HepG2 (cell line): ENCODE data around the gene CREB3. TPM values are rescaled to one million over a fixed set of nuclear protein-coding genes. Genes with fewer than 3 reads are reported as not detected.
A peak's percentile ranks its signal among the peaks of the same experiment; 100 is the strongest.

ENCODE experiments used
- ATAC-seq: fragments of 200-7000 bp; cut with Tn5 transposase; 3 replicates; pipeline ENCODE4 v1.9.1; 2020; ENCODE audit warnings: mild to moderate bottlenecking, moderate library complexity
- BruUV-seq: library from RNA; stranded (reverse); fragments of 400-500 nt; replicated peaks from 2 replicates; lab custom pipeline; 2021; lab: Mats Ljungman, UMichigan
- CTCF ChIA-PET: fragments of 300-600 bp; formaldehyde crosslinking; extraction: SDS; loops from one replicate; lab custom pipeline; 2021; ENCODE audit warnings: low total read pairs, inconsistent platforms, low intra/inter-chr PET ratio; lab: Yijun Ruan, JAX
- POLR2A ChIA-PET: fragments of 350-600 bp; sonication (Branson Sonifier 250); formaldehyde crosslinking; loops from one replicate; lab custom pipeline; 2020; ENCODE audit warnings: antibody characterized with exemption, inconsistent platforms; lab: Yijun Ruan, JAX
- DNase-seq: peaks from one replicate; pipeline ENCODE4 v3.0.0-alpha.2; 2015; ENCODE audit warnings: low spot score
- FAIRE-seq: peaks from 3 replicates; lab custom pipeline; 2011; peaks lifted over from hg19 to GRCh38; lab: Jason Lieb, UNC
- H2AFZ ChIP-seq: one replicate; pipeline ENCODE4 v1.6.1; 2011; ENCODE audit warnings: low read length, inconsistent platforms
- H3K27ac ChIP-seq: fragments of 300-600 bp; 3 replicates; pipeline ENCODE4 v1.8.0; 2011; ENCODE audit warnings: mixed run types, mild to moderate bottlenecking, mixed read lengths, low read length, inconsistent platforms; ENCODE audit not compliant: insufficient read depth; ENCODE audit errors: extremely low read length
- H3K27me3 ChIP-seq, 2 experiments: fragments of 200-600 bp in 1 of 2; 2 replicates in 1 of 2; 3 replicates in 1 of 2; pipeline versions ENCODE4 v1.6.0 to v1.8.0; 2011; ENCODE audit warnings: low read length in 2 of 2, mild to moderate bottlenecking in 2 of 2, moderate library complexity in 2 of 2, inconsistent platforms in 1 of 2; ENCODE audit not compliant: insufficient read depth in 2 of 2, control insufficient read depth in 1 of 2
- H3K36me3 ChIP-seq, 2 experiments: fragments of 200-600 bp in 1 of 2; replicated peaks in 1 of 2; 2 replicates in 1 of 2; 3 replicates in 1 of 2; pipeline versions ENCODE4 v1.5.1 to v1.8.0; 2011; ENCODE audit warnings: low read length in 2 of 2, inconsistent platforms in 1 of 2; ENCODE audit not compliant: insufficient read depth in 2 of 2, control insufficient read depth in 1 of 2
- H3K4me1 ChIP-seq: 2 replicates; pipeline ENCODE4 v1.5.1; 2012; ENCODE audit warnings: low read length, inconsistent platforms; ENCODE audit not compliant: insufficient read depth
- H3K4me2 ChIP-seq: 2 replicates; pipeline ENCODE4 v1.6.0; 2011; ENCODE audit warnings: low read depth, low read length, inconsistent platforms
- H3K4me3 ChIP-seq, 3 experiments: fragments of 200-600 bp in 1 of 3; sonication (generic), shearing (Covaris generic) in 1 of 3; replicated peaks in 1 of 3; 2 replicates each; pipeline ENCODE4 v1.5.1; 2011 to 2016; ENCODE audit warnings: low read length in 3 of 3, inconsistent platforms in 2 of 3, low read depth in 2 of 3, mild to moderate bottlenecking in 2 of 3, control low read depth in 1 of 3, mixed read lengths in 1 of 3; ENCODE audit not compliant: insufficient read depth in 1 of 3
- H3K79me2 ChIP-seq: one replicate; pipeline ENCODE4 v1.6.1; 2011; ENCODE audit warnings: low read length, inconsistent platforms; ENCODE audit not compliant: insufficient read depth
- H3K9ac ChIP-seq: 2 replicates; pipeline ENCODE4 v1.6.0; 2011; ENCODE audit warnings: mild to moderate bottlenecking, low read depth, low read length, inconsistent platforms; ENCODE audit not compliant: insufficient read depth
- H3K9me3 ChIP-seq: 2 replicates; pipeline ENCODE4 v1.5.1; 2012; ENCODE audit warnings: mild to moderate bottlenecking, low read length
- H4K20me1 ChIP-seq: 2 replicates; pipeline ENCODE4 v1.6.0; 2011; ENCODE audit warnings: inconsistent platforms, mild to moderate bottlenecking, low read length, moderate library complexity; ENCODE audit not compliant: insufficient read depth
- CREM ChIP-seq, 2 experiments: sonication (generic) in 1 of 2; formaldehyde crosslinking in 1 of 2; IDR thresholded peaks; 2 replicates each; pipeline versions ENCODE4 v1.4.0 to v1.6.1; 2016 to 2020; ENCODE audit warnings: antibody characterized with exemption in 1 of 2, mild to moderate bottlenecking in 1 of 2, missing genetic modification reagents in 1 of 2
- FOXA3 ChIP-seq: IDR thresholded peaks from 2 replicates; pipeline ENCODE4 v1.6.1; 2016; ENCODE audit warnings: missing genetic modification reagents, missing compliant biosample characterization
- PAWR ChIP-seq: sonication (generic); formaldehyde crosslinking; IDR thresholded peaks from 2 replicates; pipeline ENCODE4 v1.4.0; 2020; ENCODE audit warnings: missing genetic modification reagents, mild to moderate bottlenecking, borderline replicate concordance
- SKI ChIP-seq: fragments of 450-650 bp; IDR thresholded peaks from one replicate; pipeline ENCODE4 v1.6.1; 2018; ENCODE audit warnings: mild to moderate bottlenecking; ENCODE audit not compliant: partially characterized antibody
- SNAI1 ChIP-seq: sonication (generic); formaldehyde crosslinking; IDR thresholded peaks from 2 replicates; pipeline ENCODE4 v1.5.0; 2020; ENCODE audit warnings: mild to moderate bottlenecking, missing genetic modification reagents, borderline replicate concordance
- THAP11 ChIP-seq: IDR thresholded peaks from 2 replicates; pipeline ENCODE4 v1.6.1; 2016; ENCODE audit warnings: missing biosample characterization, missing genetic modification reagents
- ZNF253 ChIP-seq: sonication (generic); formaldehyde crosslinking; IDR thresholded peaks from 2 replicates; pipeline ENCODE4 v1.8.0; 2022; ENCODE audit warnings: mild to moderate bottlenecking, missing genetic modification reagents, borderline replicate concordance
- ZNF256 ChIP-seq: sonication (generic); formaldehyde crosslinking; conservative IDR thresholded peaks from 2 replicates; pipeline ENCODE4 v1.4.0; 2020; ENCODE audit warnings: missing genetic modification reagents
- ZNF263 ChIP-seq: sonication (generic); formaldehyde crosslinking; IDR thresholded peaks from 2 replicates; pipeline ENCODE4 v1.4.0; 2020; ENCODE audit warnings: missing genetic modification reagents
- ZNF44 ChIP-seq: sonication (generic); formaldehyde crosslinking; IDR thresholded peaks from 2 replicates; pipeline ENCODE4 v1.5.1; 2020; ENCODE audit warnings: mild to moderate bottlenecking, missing genetic modification reagents
- ZNF562 ChIP-seq: sonication (generic); formaldehyde crosslinking; IDR thresholded peaks from 2 replicates; pipeline ENCODE4 v1.8.0; 2022; ENCODE audit warnings: missing genetic modification reagents, borderline replicate concordance
- WGBS: methylation state at CpG from one replicate; pipeline ENCODE4 v1.1.6; 2017; ENCODE audit warnings: low lambda C conversion rate; 5-methylcytosine and 5-hydroxymethylcytosine counted together
- in situ Hi-C: cut with HindIII; loops from 2 replicates; pipeline ENCODE4 v1.10.0; 2017; ENCODE audit warnings: low pct_unique_long_range_greater_than_20kb; ENCODE audit not compliant: extremely low pct_ligation_motif_present
- intact Hi-C: fragments of 100-400 bp; cut with micrococcal nuclease; formaldehyde crosslinking; loops from one replicate; pipeline ENCODE4 v1.10.0; 2022; ENCODE audit not compliant: unreplicated experiment
- polyA plus RNA-seq, 8 experiments: library from polyadenylated mRNA; depleted of rRNA in 3 of 8; stranded (reverse) in 7 of 8; unstranded in 1 of 8; fragments of >200 nt; fragmentation: Illumina TruSeq in 4 of 8; extraction: Trizol in 4 of 8; gene quantifications; 2 replicates each; pipeline versions ENCODE4 v1.2.1 to v1.2.3, GENCODE V29; 2011 to 2016; ENCODE audit warnings: low read depth in 4 of 8, missing spikeins in 1 of 8, mixed read lengths in 1 of 8; ENCODE audit not compliant: insufficient read depth in 1 of 8
- total RNA-seq, 5 experiments: library from RNA; depleted of rRNA; stranded (reverse); fragments of >200 nt; fragmentation: Illumina TruSeq; extraction: Trizol; gene quantifications; 2 replicates each; pipeline ENCODE4 v1.2.3, GENCODE V29; 2016; ENCODE audit warnings: low read depth in 1 of 5
- TF ChIP-seq, protein P1 (sequence below): sonication (generic); formaldehyde crosslinking; IDR thresholded peaks from 2 replicates; pipeline ENCODE4 v1.5.0; 2020; ENCODE audit warnings: missing genetic modification reagents
- TF ChIP-seq, protein P2 (sequence below): sonication (generic); formaldehyde crosslinking; IDR thresholded peaks from 2 replicates; pipeline ENCODE4 v1.8.0; 2022; ENCODE audit warnings: mild to moderate bottlenecking, missing genetic modification reagents, moderate library complexity
- TF ChIP-seq, protein P3 (sequence below): sonication (generic); formaldehyde crosslinking; IDR thresholded peaks from 2 replicates; pipeline ENCODE4 v1.9.0; 2021; ENCODE audit warnings: missing genetic modification reagents, borderline replicate concordance
- TF ChIP-seq, protein P4 (sequence below): IDR thresholded peaks from 2 replicates; pipeline ENCODE4 v1.6.1; 2018; ENCODE audit warnings: missing genetic modification reagents, mild to moderate bottlenecking, missing compliant biosample characterization

Gene CREB3
- total and polyA plus RNA-seq, 2 of the 13 experiments (the other 11 are each of a cell fraction or from before 2014, with no cell fraction given): 11.1 to 34.2 TPM

DNA sequence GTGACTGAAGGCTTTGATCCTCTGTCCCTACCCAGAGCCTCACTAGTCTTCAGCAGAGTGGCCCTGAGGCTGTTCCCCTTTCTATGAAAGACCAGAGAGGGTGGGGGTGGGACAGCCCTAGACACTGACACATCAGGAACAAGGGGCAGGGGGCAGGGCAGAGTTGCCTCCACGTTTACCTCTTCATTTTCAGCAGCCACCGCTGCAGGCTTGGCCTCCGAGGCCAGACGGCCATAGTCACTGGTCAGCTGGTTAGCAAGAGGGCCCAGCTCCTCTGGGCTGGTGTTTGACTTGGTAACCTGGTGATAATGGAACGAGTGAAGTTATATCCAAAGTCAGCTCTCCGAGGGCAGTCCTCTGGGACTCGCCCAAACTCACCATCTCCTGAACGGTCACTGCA, 27.1 kb upstream of the CREB3 start (continued):
- TF ChIP-seq, protein P1, sequence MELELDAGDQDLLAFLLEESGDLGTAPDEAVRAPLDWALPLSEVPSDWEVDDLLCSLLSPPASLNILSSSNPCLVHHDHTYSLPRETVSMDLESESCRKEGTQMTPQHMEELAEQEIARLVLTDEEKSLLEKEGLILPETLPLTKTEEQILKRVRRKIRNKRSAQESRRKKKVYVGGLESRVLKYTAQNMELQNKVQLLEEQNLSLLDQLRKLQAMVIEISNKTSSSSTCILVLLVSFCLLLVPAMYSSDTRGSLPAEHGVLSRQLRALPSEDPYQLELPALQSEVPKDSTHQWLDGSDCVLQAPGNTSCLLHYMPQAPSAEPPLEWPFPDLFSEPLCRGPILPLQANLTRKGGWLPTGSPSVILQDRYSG (CRISPR knock-in tag): no peak
- TF ChIP-seq, protein P2, sequence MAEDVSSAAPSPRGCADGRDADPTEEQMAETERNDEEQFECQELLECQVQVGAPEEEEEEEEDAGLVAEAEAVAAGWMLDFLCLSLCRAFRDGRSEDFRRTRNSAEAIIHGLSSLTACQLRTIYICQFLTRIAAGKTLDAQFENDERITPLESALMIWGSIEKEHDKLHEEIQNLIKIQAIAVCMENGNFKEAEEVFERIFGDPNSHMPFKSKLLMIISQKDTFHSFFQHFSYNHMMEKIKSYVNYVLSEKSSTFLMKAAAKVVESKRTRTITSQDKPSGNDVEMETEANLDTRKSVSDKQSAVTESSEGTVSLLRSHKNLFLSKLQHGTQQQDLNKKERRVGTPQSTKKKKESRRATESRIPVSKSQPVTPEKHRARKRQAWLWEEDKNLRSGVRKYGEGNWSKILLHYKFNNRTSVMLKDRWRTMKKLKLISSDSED (CRISPR knock-in tag): no peak
- TF ChIP-seq, protein P3, sequence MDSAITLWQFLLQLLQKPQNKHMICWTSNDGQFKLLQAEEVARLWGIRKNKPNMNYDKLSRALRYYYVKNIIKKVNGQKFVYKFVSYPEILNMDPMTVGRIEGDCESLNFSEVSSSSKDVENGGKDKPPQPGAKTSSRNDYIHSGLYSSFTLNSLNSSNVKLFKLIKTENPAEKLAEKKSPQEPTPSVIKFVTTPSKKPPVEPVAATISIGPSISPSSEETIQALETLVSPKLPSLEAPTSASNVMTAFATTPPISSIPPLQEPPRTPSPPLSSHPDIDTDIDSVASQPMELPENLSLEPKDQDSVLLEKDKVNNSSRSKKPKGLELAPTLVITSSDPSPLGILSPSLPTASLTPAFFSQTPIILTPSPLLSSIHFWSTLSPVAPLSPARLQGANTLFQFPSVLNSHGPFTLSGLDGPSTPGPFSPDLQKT (CRISPR knock-in tag): no peak
- TF ChIP-seq, protein P4, sequence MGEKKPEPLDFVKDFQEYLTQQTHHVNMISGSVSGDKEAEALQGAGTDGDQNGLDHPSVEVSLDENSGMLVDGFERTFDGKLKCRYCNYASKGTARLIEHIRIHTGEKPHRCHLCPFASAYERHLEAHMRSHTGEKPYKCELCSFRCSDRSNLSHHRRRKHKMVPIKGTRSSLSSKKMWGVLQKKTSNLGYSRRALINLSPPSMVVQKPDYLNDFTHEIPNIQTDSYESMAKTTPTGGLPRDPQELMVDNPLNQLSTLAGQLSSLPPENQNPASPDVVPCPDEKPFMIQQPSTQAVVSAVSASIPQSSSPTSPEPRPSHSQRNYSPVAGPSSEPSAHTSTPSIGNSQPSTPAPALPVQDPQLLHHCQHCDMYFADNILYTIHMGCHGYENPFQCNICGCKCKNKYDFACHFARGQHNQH (CRISPR knock-in tag): no peak
- no peak for TF ChIP-seq SNAI1 (CRISPR knock-in tag)

DNA sequence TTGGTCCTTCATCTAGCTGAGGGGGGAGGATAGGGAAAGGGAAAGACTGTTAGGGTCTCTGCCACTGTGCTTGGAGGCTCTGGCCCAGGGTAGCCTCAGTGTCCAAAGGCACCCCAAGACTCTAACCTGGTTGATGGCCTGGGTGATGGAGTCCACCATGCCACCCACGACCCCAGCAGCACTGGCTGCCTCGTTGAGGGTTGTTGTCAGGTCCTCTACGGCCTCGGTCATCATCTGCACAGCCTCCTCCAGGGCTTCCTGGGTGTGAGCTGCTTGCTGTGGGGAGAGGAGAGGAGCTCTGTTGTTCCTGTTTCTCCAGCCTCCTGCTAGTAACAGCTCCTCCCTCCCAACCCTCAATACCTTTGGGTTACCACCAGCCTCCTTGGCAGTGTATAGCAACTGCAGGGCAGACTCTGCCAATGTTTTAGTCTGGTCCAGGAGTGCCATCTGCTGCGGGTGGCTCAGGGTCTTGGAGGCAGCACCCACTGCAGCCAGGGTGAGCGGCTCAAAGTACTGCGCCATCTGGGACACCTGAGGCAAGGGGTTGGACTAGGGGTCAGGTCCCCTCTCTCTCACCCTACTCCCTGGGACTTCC, 26.5 kb upstream of the CREB3 start:
- no peaks in the 10 kb centered on the region for H3K27me3 ChIP-seq
- ATAC-seq: no peak
- no peak overlapping the region for H3K4me2 ChIP-seq
- 80% methylated on average over 1 of the region's 7 CpGs for WGBS
- H3K4me1 ChIP-seq: no peaks in the 10 kb centered on the region
- DNase-seq: no peak
- ChIA-PET POLR2A (interaction anchor here (1.3 kb wide), 1 partner anchor 26 kb away, joined by 3 read pairs; the partner anchor contains the start of genes CREB3 and TLN1), CTCF (no interaction called here)
- H3K4me3 ChIP-seq: no peak overlapping the region
- H4K20me1 ChIP-seq: no peaks in the 10 kb centered on the region
- in situ Hi-C loops (no loop called here), intact Hi-C loops (no loop called here)
- no peak for FAIRE-seq
- TSS peak; percentile 27 for BruUV-seq
- no peak overlapping the region for H3K9ac ChIP-seq
- no peaks in the 10 kb centered on the region for H3K9me3 ChIP-seq
- no peaks in the 10 kb centered on the region for H3K79me2 ChIP-seq
- no peak overlapping the region for H3K27ac ChIP-seq
- peaks cover 54 to 91% of the 10 kb centered on the region in 2 experiments for H3K36me3 ChIP-seq
- H2AFZ ChIP-seq: no peak overlapping the region
- TF ChIP-seq ZNF253 (CRISPR knock-in tag): no peak
- TF ChIP-seq THAP11: no peak
- TF ChIP-seq ZNF562 (CRISPR knock-in tag): no peak
- no peak for TF ChIP-seq SKI
- TF ChIP-seq CREM (IDR thresholded peaks at IDR 0.05): no peak
- TF ChIP-seq CREM (CRISPR knock-in tag; IDR thresholded peaks at IDR 0.05): no peak
- no peak for TF ChIP-seq ZNF263
- TF ChIP-seq ZNF256 (CRISPR knock-in tag): no peak
- no peak for TF ChIP-seq ZNF44 (CRISPR knock-in tag)
- no peak for TF ChIP-seq PAWR (CRISPR knock-in tag)
- TF ChIP-seq FOXA3: no peak
